NT2/D1 (cell line): ENCODE data around the gene FAM227B.

Experiments used
- SUZ12 ChIP-seq: IDR thresholded peaks from 2 replicates; pipeline ENCODE4 v1.6.1; 2011; ENCODE audit not compliant: insufficient read length, insufficient read depth; ENCODE audit errors: extremely low read depth
- YY1 ChIP-seq: IDR thresholded peaks from 2 replicates; pipeline ENCODE4 v1.6.1; 2011; ENCODE audit not compliant: insufficient read length, insufficient read depth
- ZNF274 ChIP-seq: IDR thresholded peaks from 2 replicates; pipeline ENCODE4 v1.6.1; 2011; ENCODE audit warnings: mild to moderate bottlenecking, low read depth, low read length

DNA sequence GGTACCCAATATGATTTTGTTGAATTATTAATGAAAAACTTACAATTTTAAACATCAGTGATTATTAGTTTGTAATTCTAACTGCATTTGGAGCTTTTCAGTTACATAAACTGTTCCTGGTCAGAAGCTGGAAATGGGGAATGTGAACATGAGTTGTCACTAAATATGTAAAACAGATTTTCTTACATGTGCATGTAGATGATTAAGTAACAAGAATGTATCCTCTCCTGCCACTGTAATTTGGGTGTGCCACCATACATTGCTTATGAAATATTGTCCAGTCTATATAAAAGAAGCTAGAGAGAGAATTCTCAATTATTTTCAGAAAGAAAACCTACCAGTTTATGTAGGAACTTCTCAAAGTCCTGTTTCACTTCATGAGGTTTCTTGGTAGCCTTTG is 289.2 kb downstream of the FAM227B start:
- no peak for TF ChIP-seq SUZ12
- TF ChIP-seq YY1, result no peak
- no peak for TF ChIP-seq ZNF274
